Stimulated activated CD4-positive, alpha-beta T cell treated with anti-CD3 and anti-CD28 coated beads, TNF-alpha, amount 100 ng/mL, for 4 hours (primary cell): ENCODE results near the gene BSCL2.
"Not testable (repeated sequence)": the region's sequence is repeated elsewhere in the genome, so short reads cannot be mapped to it uniquely, and the experiment has no call there.

Experiments used
- DNase-seq, 3 experiments: peaks; one replicate each; pipeline ENCODE4 v3.0.0-alpha.2; 2020; ENCODE audit warnings: low read depth in 3 of 3

Gene BSCL2

DNA sequence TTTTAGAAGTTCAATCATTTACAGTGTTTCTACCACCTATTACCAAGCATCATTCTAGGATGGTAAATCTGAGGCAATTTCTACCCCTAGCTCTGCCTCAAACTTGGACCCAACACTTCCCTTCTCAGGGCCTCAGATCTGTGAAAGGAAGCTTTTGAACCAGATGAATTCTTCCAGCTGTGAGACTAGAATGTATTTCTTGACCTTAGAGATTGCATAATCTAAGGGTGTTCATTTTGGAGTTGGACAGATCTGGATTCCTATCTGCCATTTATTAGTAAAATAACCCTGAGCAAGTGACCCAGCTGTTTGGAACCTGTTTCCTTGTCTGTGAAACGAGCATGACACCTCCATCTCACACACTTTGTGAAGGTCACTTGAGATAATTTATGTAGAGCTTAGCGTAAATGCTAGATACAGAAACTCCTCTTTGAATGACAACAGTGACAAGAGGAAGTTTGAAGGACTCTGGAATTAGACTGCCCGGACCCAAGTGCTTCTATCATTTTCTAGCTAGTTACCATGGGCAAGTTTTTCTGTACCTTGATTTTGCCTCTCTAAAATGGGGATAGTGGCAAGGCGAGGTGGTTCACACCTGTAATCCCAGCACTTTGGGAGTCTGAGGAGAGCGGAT lies 50.3 kb downstream of the BSCL2 start:
- DNase-seq: no peak

DNA sequence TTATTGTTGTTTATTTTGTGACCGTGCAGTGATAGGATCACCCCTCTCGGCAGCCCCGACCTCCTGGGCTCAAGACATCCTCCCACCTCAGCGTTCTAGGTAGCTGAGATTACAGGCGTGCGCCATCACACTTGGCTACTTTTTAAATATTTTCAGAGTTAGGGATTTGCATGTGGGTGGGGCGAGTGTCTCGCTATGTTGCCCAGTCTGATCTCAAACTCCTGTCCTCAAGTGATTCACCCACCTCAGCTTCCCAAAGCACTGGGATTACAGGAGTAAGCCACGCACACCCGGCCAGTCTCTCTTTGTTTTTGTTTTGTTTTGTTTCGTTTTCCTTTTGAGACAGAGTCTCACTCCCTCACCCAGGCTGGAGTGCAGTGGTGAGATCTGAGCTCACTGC lies 52.9 kb downstream of the BSCL2 start:
- no peak for DNase-seq

DNA sequence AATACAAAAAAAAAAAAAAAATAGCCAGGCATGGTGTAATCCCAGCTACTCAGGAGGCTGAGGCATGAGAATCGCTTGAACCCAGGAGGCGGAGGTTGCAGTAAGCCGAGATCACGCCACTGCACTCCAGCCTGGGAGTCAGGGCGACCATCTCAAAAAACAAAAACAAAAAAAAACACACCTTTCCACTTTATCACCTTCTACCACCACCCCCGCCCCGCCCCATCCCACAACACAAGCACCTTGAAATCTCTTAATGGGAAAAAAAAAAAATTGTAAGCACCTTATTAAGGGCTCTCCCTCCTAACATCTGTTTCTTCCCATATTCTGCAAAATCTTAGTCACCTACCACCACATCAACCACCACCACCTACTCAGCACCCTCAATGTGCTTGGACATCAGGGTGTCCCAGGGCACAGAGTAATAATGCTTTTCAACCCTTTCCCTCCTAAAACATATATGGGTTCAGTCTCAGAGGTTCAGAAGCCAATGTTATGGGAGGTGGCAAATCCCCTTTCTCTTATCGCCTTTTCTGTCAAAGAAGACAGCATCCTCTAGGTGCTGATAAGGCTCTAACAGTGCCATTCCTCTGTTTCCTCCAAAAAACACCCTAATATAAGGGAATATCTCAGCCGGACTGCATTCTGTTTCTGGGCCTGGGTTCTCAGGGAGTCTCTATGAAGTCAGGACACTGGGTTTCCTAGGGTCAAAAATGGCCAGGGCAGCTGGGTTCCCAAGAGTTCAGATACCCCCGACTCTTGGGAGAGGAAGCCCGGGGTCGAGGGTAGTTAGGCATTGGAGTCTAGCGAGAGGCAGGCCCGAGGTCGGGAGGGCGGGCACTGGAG lies 54.8 kb downstream of the BSCL2 start:
- no peak for DNase-seq

DNA sequence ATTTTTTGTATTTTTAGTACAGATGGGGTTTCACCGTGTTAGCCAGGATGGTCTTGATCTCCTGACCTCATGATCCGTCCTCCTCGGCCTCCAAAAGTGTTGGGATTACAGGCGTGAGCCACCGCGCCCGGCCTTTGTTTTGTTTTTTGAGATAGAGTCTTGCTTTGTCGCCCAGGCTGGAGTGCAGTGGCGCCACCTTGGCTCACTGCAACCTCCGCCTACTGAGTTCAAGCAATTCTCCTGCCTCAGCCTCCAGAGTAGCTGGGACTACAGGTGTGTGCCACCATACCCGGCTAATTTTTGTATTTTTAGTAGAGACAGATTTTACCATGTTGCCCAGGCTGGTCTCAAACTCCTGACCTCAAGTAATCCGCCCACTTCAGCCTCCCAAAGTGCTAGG lies 56.9 kb downstream of the BSCL2 start:
- DNase-seq: not testable (repeated sequence)

DNA sequence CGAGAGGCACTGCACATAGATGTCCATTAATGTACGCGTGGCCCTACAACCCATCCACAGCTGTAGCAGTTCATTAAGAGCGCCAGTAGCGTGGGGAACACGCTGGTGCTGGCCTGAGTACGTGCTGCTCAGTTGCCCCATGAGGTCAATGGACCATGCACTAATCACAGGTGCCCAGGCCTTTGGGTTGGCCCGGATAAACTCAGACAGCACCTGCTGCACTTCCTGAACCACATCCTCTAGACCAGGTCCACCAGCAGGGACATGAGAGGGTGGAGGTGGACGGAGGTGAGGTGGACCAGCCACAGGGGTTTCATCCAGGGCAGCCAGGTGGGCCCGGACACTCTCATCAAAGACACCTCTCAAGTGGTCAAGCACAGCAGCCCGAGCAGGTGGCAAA lies 57.7 kb downstream of the BSCL2 start:
- no peak for DNase-seq

DNA sequence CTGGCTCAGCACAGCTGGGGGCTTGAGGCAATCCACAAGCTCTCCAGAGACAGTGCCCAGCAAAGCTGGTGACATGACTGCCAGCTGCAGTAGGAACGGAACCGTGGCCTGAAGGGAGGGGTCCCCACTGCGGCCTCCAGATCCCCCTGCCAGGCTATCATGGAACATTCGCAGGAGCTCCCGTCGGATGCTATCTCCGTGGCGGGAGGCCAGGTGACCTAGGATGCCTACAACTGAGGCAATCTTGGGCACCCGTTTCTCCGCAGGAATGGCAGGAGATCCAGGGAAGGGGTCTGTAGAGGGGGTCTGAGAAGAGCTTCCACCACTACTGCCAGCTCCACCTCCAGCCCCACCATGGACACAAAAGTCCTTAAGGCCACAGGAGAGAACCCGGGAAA lies 58.3 kb downstream of the BSCL2 start:
- no peak for DNase-seq

DNA sequence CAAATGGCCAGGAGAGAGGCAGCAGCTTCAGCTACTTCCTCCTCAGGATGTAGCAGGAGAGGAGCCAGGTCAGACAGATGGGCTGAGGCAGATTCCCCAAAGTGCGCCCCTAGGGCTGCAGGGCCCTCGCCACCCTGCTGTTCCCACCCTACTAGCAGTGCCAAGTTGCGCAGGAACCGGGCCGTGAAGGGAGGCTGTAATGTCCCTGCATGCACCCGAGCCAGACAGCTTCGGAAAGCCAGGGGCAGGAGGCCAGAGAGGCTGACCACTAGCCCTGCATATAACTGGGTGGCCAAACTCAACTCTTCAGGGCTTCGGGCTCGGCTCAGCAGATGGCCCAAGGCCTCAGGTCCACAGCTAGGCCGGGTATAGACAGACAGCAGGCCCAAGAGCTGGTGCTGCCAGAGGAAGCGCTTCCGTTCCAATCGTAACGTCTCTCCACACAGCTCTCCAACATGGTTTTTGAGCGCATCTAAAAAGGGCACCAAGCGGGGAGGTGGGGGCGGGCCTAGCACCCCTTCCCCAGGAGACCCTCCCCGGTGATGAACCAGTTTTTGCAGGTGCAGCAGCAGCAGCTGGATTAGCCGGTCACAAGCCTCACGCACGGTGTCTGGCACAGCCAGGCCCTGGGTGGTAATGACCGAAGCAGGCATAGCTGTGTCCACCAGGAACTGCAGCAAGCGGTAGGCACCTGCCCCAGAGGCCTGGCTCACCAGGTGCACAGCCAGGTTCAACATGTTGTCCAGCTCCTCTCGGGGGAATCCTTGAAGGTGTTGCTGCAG lies 58.8 kb downstream of the BSCL2 start:
- DNase-seq: no peak

DNA sequence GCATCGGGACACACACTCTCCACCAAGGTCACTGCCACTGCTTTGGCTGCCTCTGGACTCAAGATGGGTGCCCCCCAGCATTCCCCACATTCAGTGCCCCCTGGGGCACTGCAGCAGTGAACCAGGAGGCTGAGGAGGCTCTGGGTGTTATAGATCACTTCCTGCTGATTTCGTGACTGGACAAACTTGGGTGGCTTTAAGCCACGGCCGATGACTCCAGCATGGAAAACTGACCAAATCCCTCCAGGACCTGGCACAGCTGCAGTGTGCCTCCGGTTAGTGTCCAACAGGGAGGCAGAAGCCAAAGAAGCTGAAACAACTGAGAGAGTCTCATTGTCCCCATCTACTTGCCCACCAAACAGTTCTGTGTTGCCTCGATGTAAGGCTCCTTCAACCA lies 59.6 kb downstream of the BSCL2 start:
- no peak for DNase-seq

DNA sequence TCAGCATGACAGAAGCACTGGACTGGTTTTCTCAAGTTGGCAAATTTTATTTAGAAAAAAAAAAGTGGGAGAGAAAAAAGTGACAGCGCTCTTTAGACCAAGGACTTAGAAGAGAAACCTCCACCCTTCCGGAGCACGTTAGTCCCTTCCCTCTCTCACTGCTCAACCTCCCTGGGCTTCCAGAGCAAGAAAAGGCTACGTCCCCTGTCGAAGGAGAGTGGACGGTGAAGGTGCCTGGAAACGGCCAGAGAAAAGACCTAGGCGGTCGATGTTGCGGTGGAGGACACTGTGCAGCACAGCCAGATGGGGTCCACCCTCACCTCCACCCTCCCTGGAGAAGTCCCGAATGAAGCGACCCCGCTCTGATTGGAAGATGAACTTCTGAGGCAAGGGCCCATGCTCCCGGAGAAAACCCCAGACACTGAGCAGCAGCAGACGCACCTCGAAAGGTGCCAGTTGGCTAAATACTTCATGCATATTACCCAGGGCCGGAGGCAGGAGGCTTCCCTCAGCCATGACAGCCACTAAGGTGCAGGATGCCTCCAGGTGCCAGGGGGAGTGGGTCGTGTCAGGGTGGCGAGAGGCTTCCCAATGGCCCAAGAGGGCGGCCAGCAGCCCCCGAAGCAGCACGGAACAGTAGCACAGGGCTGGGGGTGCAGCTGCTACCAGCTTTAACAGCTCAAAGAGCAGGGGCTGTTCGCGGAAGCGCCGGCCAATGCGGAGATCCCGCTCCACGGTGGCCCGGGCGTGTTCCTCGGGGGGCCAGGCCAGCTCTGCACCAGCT lies 60.2 kb downstream of the BSCL2 start:
- no peak for DNase-seq

DNA sequence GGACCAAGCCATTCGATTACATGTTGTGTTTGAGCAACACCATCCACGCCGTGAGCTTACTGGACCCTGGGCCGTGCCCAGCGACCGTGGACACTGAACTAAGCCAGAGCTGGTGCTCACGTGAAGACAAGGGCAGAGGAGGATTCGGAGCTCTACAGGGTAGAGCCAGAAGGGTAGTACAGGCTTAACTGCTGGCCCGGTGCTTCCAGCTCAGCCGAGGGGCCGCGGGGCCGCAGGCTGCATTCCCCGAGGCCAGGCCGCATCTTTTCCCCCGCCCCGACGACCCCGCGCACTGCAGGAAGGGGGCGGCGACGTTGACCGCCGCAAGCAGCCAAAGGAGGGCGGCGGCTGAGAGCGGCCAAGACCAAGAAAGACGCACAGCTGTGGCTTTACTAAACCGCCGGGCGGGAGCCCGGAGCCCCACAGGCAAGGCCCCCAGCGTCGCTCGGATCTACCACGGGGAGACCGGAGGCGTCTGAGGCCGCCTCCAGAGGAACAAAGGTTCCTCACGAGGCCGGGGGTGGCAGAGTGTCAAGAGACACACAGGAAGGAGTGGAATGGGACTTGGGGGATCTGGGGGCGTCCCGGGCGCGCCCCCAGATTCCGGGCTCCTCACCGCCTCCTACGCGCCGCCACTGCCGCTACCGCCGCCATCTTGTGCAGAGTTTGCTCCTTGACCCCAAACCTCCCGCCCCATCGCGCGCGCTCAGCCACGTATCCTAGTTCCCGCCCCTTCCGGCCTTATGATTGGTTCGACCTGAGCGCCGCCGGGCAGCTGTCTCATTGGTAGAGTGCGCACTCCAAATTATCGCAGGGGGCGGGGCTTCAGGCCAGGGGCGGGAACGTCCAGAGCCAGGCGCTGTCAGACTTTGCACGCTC lies 61.0 kb downstream of the BSCL2 start, which contains the start of gene GANAB:
Gene GANAB (minus strand): TSS at position 668 of the 879 bp plus-strand sequence. CDS start 14 bp downstream, at position 654.
- DNase-seq: peak; percentile 98 to 99 (median 99)

DNA sequence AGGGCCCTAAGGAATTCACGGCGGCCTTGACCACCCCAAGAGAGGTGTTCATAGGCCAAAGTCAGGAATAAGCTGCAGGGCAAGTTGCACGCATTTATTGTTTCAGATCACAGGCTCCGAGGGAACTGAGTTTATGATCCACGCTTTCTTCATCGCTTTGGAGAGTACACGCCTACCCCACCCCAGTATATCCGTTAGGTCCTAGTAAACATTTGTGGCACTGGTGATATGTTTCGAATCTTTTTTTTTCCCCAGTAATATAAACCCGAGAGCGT lies 61.6 kb downstream of the BSCL2 start:
- DNase-seq: no peak

DNA sequence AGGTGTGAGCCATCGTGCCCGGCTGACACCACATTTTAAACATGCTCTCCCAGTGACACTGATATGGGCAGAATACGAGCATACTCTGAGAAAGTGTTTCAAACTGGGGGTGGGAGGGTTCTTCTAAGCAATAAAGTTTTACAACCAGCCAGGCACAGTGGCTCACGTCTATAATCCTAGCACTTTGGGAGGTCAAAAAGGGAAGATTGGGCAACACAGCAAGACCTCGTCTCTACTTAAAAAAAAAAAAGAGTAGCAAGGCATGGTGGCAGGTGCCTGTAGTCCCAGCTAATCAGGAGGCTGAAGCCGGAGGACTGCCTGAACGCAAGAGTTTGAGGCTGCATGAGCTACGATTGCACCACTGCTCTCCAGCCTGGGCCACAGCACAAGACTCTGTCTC lies 63.0 kb downstream of the BSCL2 start:
- DNase-seq: no peak
